ENCODE measurements around the gene SLC35B3. TPM values are rescaled to one million over a fixed set of nuclear protein-coding genes. Genes with fewer than 3 reads are reported as not detected.

SLC35B3 gene
- total RNA-seq (10 to 100 TPM in 3 of 5 donors, 1 to 10 TPM in 2; 2.9 to 27.2 (median 19.7) TPM), polyA plus RNA-seq (10 to 100 TPM; 13.1 to 18.8 (median 13.8) TPM)
- long read RNA-seq, donor 1, partial matches to known transcripts, result 0 of 1 reads
- long read RNA-seq, donor 1, other reads (novel, unspliced or antisense), result 0 of 1 reads
- long read RNA-seq, donor 2, partial matches to known transcripts, result 0 of 1 reads
- long read RNA-seq, donor 2, other reads (novel, unspliced or antisense), result 0 of 1 reads
- long read RNA-seq, donor 3, partial matches to known transcripts, result 5 of 5 reads
- long read RNA-seq, donor 3, other reads (novel, unspliced or antisense), result 0 of 5 reads
- long read RNA-seq, donor 4, result 0 reads
- long read RNA-seq, donor 5, partial matches to known transcripts, result 0 of 1 reads
- long read RNA-seq, donor 5, other reads (novel, unspliced or antisense), result 0 of 1 reads
- long read RNA-seq, donor 6, partial matches to known transcripts, result 6 of 9 reads
- long read RNA-seq, donor 6, other reads (novel, unspliced or antisense), result 0 of 9 reads
- long read RNA-seq, donor 7, partial matches to known transcripts, result 0 of 1 reads
- long read RNA-seq, donor 7, other reads (novel, unspliced or antisense), result 0 of 1 reads
- long read RNA-seq, donor 8, partial matches to known transcripts, result 0 of 1 reads
- long read RNA-seq, donor 8, other reads (novel, unspliced or antisense), result 0 of 1 reads
- long read RNA-seq, donor 9, partial matches to known transcripts, result 0 of 2 reads
- long read RNA-seq, donor 9, other reads (novel, unspliced or antisense), result 0 of 2 reads
- long read RNA-seq, donor 10, partial matches to known transcripts, result 0 of 1 reads
- long read RNA-seq, donor 10, other reads (novel, unspliced or antisense), result 0 of 1 reads

DNA sequence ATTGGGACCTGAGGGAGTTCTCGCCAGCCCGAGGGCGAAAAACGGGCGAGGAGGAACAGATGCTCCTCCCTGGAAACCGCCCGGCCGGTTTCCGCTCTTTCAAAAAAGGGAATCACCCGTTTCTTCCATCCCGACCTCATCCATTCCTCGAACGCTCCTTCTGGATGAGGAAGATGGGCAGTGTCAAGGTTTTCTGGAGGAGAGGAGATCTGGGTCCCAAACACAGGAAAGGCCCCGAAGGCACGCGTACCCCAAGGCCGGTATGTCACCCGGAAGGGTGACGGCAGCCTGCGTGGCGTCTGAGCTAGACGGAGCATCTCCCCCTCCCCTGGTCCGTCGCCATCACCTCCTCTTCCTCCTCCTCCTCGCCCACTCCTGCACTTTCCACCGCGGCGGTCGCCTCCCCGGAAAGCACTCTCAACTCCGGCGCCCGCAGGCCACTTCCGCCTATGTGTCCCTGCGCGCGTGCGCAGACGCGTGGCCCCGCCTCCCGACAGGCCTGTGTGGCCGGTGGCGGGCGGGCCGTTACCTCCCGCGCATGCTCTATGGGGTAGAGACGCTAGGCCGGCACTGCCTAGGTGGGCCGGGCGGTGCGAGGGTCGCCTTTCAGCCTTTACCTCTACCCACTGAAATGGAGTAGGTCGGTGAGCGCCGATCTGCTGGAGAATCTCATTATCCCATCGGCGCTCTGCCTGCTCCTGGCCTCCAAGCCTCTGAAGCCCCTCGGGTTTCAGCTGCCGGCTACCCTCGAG is at the start of gene SLC35B3:
Gene SLC35B3 (minus strand): TSS at position 453 of the 752 bp plus-strand sequence.
- Histone ChIP-seq H3K36me3 (peaks cover 0 to 6% (median 0%) of the 10 kb centered on the region in 4 donors), H3K4me1 (peaks cover 9 to 40% (median 29%) of the 10 kb centered on the region in 4 donors), H3K27me3 (no peaks in the 10 kb centered on the region), H3K27ac (peak within 1 kb of the TSS; percentile 76 to 94 (median 90)), H3K4me3 (peak within 1 kb of the TSS; percentile 70 to 80 (median 76)), H3K9me3 (no peaks in the 10 kb centered on the region)
- 0 to 1% (median 1%) methylated on average over 33 to 62 of the region's 62 CpGs for WGBS, 5 donors
- DNase-seq, result peak; percentile 98
- intact Hi-C loops (cut with DNase I; ENCODE audit: low total_unique reads), result no loop called here
- TF ChIP-seq, protein P1, sequence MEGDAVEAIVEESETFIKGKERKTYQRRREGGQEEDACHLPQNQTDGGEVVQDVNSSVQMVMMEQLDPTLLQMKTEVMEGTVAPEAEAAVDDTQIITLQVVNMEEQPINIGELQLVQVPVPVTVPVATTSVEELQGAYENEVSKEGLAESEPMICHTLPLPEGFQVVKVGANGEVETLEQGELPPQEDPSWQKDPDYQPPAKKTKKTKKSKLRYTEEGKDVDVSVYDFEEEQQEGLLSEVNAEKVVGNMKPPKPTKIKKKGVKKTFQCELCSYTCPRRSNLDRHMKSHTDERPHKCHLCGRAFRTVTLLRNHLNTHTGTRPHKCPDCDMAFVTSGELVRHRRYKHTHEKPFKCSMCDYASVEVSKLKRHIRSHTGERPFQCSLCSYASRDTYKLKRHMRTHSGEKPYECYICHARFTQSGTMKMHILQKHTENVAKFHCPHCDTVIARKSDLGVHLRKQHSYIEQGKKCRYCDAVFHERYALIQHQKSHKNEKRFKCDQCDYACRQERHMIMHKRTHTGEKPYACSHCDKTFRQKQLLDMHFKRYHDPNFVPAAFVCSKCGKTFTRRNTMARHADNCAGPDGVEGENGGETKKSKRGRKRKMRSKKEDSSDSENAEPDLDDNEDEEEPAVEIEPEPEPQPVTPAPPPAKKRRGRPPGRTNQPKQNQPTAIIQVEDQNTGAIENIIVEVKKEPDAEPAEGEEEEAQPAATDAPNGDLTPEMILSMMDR (IDR thresholded peaks at IDR 0.05), result peak in 1 of 7 experiments; percentile 17
- TF ChIP-seq POLR2A (IDR thresholded peaks at IDR 0.05) (peak in 2 of 4 donors; percentile 68 to 81), EP300 (IDR thresholded peaks at IDR 0.05) (no peak), POLR2AphosphoS5 (IDR thresholded peaks at IDR 0.05) (peak; percentile 80 to 98 (median 97))

DNA sequence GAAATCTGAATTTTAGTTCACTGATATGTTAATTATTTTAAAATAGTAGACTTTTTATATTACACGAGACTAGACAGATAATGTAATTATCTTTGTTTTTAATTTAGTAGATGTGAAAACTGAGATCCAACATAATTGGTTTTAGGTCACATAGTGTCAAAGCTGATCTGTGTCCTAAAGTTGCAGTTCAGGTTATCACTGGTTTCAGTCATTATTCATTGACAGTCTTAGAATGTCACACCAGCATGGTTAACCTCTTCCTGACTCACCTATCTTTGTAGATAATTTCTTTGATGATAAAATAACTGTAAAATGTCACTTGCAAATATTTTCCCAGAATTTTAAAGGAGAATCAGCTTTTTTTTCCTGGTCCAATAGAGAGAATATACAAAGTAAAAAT is 48.3 kb upstream of the SLC35B3 start:
- no peak for DNase-seq
- Histone ChIP-seq H3K4me3 (no peak overlapping the region), H3K27ac (no peak overlapping the region), H3K36me3 (no peaks in the 10 kb centered on the region), H3K9me3 (peaks cover 0 to 6% (median 0%) of the 10 kb centered on the region in 4 donors), H3K27me3 (no peaks in the 10 kb centered on the region), H3K4me1 (no peaks in the 10 kb centered on the region)
- TF ChIP-seq POLR2A (IDR thresholded peaks at IDR 0.05), result no peak
- no peak for TF ChIP-seq EP300 (IDR thresholded peaks at IDR 0.05)
- TF ChIP-seq, protein P1 (IDR thresholded peaks at IDR 0.05), result no peak
- 49 to 62% (median 54%) methylated on average over 1 of the region's 1 CpG for WGBS, 5 donors
- intact Hi-C loops (cut with DNase I; ENCODE audit: low total_unique reads), result no loop called here

DNA sequence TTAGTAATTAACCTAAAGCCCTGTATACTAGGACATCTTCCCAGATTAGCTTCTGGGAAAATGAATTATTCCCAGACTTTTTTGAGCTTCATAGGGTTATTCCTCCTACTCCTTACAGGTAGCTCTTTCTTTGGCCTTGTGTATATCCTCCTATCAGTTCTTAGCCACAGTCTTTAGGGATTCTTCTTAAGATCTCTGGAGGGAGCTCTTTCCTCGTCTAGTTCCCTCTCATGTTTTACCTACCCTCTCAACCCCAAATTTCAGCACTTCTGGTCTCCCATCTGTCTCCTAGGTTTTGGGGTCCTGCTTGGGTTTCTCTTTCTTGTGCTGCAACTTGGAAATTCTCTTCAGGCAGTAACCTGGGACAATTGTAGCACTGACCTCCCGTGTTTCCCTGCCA is 46.4 kb upstream of the SLC35B3 start:
- no peaks in the 10 kb centered on the region for H3K36me3 ChIP-seq
- peaks cover 0 to 6% (median 0%) of the 10 kb centered on the region in 4 donors for H3K9me3 ChIP-seq
- no peaks in the 10 kb centered on the region for H3K4me1 ChIP-seq
- H3K4me3 ChIP-seq, result no peak overlapping the region
- 22 to 57% (median 39%) methylated on average over 2 of the region's 2 CpGs for WGBS, 5 donors
- no peak overlapping the region for H3K27ac ChIP-seq
- no peaks in the 10 kb centered on the region for H3K27me3 ChIP-seq
- TF ChIP-seq, protein P1 (IDR thresholded peaks at IDR 0.05), result peak in 1 of 7 experiments; percentile 21
- no peak for TF ChIP-seq POLR2A (IDR thresholded peaks at IDR 0.05)
- intact Hi-C loops (cut with DNase I; ENCODE audit: low total_unique reads), result no loop called here
- DNase-seq, result peak in 1 of 2 donors; percentile 2

DNA sequence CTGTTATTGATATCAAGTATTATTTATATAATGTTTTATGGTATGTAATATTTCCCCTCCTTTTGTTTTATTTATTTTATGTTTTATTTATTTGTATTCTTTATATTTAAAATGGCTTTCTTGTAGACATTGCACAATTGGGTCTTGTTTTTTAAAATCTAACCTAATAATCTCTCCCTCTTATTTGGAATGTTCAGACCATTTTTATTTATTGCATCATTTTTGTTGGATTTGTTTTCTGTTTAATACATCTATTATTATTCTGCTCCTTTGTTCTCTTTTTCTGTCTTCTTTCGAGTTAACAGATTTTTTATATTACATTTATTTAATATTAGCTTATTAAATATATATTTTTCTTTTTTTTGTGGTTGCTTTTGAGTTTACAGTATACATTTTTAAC is 43.1 kb upstream of the SLC35B3 start:
- Histone ChIP-seq H3K36me3 (no peaks in the 10 kb centered on the region), H3K27me3 (no peaks in the 10 kb centered on the region), H3K4me3 (no peak overlapping the region), H3K27ac (no peak overlapping the region), H3K9me3 (peaks cover 0 to 6% (median 0%) of the 10 kb centered on the region in 4 donors), H3K4me1 (no peaks in the 10 kb centered on the region)
- WGBS, 5 donors, result 80 to 89% (median 86%) methylated on average over 1 of the region's 1 CpG
- no peak for DNase-seq
- intact Hi-C loops (cut with DNase I; ENCODE audit: low total_unique reads), result no loop called here
- TF ChIP-seq EP300 (IDR thresholded peaks at IDR 0.05), result no peak
- TF ChIP-seq POLR2A (IDR thresholded peaks at IDR 0.05), result no peak
- TF ChIP-seq POLR2AphosphoS5 (IDR thresholded peaks at IDR 0.05), result no peak
- TF ChIP-seq, protein P1 (IDR thresholded peaks at IDR 0.05), result no peak
